HG03095 (cell line): ENCODE results near the gene IFNLR1.

Experiments
- ATAC-seq: cut with Tn5 transposase; IDR thresholded peaks from one replicate; pipeline ENCODE4 v1.9.1; 2021; ENCODE audit warnings: moderate library complexity; ENCODE audit not compliant: unreplicated experiment

Gene IFNLR1

DNA sequence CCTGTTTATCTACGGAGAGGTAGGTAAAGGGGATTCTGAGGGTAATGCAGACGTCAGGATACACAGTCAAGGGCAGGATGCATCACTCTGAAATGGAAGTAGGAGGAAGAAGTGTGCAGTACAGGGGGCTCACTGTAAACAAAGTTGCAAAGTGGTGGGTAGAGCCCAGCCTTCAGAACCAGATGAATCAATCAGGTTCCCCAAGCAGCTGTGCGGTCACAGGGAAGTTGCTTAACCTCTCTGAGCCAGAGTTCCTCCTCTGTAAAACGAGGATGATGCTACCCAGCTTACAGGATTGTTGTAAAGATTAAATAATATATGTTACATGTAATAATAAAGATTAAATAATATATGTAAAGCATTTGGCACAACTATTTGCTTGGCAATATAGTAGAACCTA is 61.6 kb downstream of the IFNLR1 start:
- ATAC-seq: no peak

GRCh38 chr1:24124980-24125379 is 62.1 kb downstream of the IFNLR1 start:
- no peak for ATAC-seq

DNA sequence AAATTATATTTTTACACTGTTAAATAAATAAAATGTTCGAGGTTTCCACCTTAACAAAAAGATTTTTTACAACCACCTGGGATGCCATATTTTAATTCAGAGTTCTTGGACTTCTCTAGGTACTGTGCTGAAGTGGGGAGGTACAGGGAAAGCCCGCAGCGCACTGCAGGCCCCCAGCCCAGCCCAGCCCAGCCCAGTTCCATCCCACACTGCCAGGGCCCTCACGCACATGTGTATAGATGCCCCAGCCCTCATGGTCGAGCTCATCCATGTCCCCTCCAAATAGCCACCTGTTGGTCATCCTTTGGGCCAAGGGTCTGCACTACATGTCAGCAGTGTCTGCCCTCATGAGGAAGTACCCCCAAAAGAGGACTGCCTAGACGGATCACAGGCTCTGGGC is 63.5 kb downstream of the IFNLR1 start:
- ATAC-seq: no peak

- no peak for ATAC-seq
These were observed 64.3 kb downstream of the IFNLR1 start for GRCh38 chr1:24122776-24123175.

DNA sequence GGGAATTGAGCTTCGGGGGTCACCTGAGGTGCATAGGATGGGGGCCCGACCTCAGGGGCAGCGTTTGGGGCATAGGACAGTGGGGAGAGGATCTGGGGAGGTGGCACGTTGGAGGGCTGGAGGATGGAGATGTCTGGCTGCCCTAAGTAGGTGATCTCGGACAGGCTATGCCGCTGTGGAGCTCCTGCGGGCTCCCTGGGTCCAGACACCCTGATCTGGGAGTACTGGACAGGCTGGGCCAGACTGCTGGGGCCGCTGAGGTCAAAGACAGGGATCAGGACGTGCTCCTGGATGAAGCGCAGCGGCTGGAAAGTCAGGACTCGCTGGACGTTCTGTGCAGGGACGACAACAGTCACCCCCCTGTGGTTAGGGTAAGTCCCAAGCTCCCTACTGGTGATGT is 65.7 kb downstream of the IFNLR1 start:
- no peak for ATAC-seq

DNA sequence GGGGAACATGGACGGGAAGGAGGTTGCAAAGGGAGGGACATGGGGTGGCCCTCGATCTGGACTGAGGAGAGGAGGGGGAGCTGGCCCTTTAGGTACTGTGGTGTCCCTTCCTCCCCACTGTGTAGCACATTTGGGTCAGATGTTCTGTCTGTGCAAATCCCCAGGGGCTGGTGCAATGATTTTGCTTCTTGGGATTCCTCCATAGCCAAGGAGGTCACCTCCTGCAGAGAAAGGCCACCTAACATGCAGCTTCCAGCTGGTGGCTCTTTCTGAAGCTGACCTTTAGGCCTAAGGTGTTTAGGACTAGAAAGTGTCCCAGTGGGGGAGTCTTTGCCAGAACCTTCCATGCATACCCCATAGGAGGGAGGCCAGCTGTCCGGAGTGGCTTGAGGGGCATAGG is 66.1 kb downstream of the IFNLR1 start:
- no peak for ATAC-seq

- ATAC-seq: no peak
These were observed 67.0 kb downstream of the IFNLR1 start for GRCh38 chr1:24119859-24120756.

GRCh38 chr1:24119489-24119858 is 67.6 kb downstream of the IFNLR1 start:
- no peak for ATAC-seq

DNA sequence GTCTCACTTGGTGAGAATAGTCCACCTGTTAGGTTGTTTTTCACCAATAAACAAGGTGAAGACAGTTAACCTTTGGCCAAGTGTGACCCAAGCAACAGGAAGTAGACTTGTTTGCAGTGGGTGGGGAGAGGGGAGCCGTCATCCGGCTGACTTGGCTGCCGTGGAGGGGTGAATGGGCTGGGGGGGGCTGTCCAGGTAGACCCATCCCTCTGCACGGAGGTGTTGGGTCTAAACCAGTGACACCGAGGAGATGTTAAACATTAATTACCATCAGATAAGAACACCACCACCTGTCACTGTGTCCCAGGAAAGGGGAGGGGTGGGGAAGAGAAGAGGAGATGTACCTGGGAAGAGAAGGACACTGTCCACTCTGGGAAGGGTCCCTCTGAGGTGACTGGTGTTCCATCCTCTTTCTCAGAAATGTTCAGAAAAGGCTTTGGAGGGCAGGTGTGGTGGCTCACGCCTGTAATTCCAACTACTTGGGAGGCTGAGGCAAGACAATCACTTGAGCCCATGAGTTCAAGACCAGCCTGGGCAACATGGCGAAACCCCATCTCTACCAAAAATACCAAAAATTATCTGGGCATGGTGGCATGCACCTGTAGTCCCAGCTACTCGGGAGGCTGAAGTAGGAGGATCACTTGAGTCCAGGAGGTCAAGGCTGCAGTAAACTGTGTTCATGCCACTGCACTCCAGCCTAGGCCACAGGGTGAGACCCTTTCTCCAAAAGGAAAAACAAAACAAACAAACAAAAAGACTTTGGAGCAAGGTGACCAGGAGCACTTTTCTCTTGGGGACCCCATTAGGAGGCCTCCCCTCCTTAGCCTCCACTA is 68.5 kb downstream of the IFNLR1 start:
- no peak for ATAC-seq

DNA sequence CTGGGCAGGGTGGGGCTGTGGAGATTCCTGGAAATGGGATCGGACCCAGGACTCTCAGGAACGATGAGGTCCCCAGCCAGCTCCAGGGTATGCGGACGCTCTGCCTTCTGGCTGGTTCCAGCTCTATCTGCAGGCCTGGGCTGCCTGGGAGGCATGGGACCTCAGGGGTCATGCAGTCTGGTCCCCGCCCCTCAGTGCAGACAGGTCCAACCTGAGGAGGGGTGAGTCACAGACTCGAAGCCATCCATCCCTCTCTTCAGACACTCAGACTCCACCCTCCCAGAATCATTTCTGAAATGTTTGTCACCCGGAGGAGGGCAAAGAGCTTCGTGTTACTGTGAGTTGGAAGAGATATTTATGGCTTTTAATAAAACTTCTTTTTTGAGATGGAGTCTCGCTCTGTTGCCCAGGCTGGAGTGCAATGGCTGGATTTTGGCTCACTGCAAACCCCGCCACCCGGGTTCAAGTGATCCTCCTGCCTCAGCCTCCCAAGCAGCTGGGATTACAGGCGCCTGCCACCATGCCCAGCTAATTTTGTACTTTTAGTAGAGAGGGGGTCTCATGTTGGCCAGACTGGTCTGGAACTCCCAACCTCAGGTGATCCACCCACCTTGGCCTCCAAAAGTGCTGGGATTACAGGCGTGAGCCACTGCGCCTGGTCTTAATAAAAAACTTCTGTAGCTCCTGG is 69.2 kb downstream of the IFNLR1 start:
- no peak for ATAC-seq

DNA sequence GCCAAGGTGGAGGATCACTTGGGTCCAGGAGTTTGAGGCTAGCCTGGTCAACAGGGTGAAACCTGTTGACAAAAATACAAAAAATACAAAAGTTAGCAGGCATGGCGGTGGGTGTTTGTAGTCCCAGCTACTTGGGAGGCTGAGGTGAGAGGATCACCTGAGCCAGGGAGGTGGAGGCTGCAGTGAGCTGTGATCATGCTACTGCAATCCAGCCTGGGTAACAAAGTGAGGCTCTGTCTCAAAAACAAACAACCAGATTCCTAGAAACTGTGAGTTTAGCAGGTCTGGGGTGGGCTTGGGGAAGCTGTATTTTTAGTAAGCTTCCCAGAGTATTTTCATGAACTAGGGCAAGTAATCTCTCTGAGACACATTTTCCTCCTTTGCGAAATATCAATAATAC is 70.0 kb downstream of the IFNLR1 start:
- no peak for ATAC-seq

- no peak for ATAC-seq
These were observed 72.3 kb downstream of the IFNLR1 start for GRCh38 chr1:24114753-24115152.

GRCh38 chr1:24113641-24114033 is 73.5 kb downstream of the IFNLR1 start:
- no peak for ATAC-seq

DNA sequence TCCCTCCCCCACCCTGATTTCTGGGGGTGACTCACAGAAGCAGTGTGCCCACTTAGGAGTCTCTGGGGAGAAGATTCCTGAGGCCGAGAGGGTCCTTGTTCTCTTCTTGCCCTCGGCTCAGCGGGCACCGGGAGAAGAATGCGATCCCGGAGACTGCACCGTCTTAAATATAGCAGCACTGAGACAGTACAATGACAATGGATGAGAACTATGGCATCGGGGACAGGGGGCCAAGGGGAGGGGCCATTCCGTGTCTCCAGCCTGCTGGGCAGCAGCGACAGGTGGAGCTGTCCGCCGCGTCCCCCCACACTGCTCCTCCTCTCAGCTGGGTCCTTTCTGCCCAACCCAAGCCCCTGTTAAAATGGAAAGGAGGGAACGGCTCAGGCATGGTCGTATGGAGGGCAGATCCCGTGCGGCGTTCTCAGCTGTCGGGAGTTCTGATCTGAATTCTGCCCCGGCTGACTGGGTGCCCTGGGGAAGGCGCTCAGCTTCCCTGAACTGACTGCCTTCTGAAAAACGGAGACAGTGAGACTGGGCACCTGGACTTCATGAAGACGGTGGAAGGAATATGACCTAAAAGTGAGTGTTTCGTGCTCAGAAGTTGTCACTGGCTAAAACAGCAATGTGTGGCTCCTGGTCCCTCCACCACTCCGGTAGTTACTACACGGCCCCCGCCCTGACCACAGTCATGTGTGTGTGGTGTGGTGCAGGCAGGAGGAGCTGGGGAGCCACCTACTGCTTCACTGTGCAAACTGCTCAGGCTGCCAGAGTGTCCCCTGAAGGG is 74.9 kb downstream of the IFNLR1 start, which contains the start of gene MYOM3:
MYOM3 (minus strand) TSS at position 140 of the 784 bp plus-strand sequence. CDS start 3,499 bp downstream, outside the sequence.
- no peak for ATAC-seq

- ATAC-seq: no peak
These were observed 75.7 kb downstream of the IFNLR1 start for GRCh38 chr1:24111262-24111995.

- no peak for ATAC-seq
These were observed 76.3 kb downstream of the IFNLR1 start for GRCh38 chr1:24110642-24111261.

DNA sequence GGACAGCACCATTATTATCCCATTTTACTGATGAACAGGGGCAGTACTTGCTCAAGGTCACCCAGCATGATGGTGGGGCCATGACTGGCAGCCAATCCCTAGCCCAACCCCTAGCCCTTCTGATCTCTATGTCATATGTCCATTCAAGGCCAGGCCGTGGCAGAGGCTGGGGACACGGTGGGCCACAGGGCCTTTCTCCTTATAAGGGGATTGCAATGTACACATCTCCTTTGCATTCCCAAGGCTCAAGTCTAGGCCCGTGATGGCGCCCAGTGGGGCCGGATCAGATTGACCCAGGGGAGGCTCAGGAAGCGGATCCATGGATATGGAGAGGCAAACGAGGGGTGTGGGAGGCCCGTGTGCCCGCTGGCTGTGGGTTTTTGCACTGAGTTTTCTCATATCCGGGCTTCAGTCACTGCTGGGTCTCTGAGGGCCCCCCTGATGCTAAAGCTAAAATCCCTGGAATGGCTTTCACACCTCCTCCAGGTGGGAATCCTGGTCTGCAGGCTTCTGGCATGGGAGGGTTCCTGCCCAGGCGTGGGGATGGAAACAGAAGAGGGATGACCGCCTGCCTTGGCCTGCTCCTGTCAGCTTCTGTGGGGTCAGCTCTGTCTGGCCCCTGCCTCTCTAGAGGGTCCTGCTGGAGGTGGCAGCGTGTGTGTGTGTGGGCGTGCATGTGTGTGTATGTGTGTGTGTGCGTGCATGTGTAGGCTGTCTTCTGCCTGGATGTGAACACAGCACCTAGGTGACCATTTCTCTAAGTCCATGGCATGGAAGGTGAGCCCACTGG is 77.2 kb downstream of the IFNLR1 start:
- ATAC-seq: no peak

DNA sequence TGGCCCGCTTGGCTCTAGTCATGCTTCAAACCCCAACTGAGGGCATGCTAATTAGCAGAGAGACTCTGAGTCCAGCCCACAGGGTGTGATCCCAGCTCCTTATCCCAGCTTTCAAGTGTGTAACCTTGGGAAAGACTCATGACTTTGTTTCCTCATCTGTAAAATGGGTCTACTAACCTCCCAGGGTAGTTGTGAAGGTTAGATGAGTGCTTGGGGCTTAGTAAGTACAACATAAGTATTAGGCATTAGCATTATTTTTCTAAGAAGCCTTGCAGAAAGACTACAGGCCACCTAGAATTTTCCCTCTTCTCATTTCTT is 78.0 kb downstream of the IFNLR1 start:
- ATAC-seq: no peak
